NT2/D1 (cell line): ENCODE measurements around the gene MAP7.

Experiments
- DNase-seq: peaks from one replicate; pipeline ENCODE4 v3.0.0-alpha.2; 2011; ENCODE audit warnings: low read depth, low spot score
- H3K27me3 ChIP-seq: 2 replicates; pipeline ENCODE4 v1.6.0; 2011; ENCODE audit warnings: mild to moderate bottlenecking; ENCODE audit not compliant: insufficient read length, insufficient read depth
- H3K36me3 ChIP-seq: 2 replicates; pipeline ENCODE4 v1.6.1; 2011; ENCODE audit warnings: mild to moderate bottlenecking, low read length, mixed read lengths; ENCODE audit not compliant: insufficient read depth, insufficient read length
- H3K4me1 ChIP-seq: 2 replicates; pipeline ENCODE4 v1.5.1; 2011; ENCODE audit not compliant: insufficient read depth, insufficient read length
- H3K4me3 ChIP-seq: 2 replicates; pipeline ENCODE4 v1.5.1; 2011; ENCODE audit warnings: low read depth; ENCODE audit not compliant: insufficient read length
- H3K9ac ChIP-seq: 2 replicates; pipeline ENCODE4 v1.6.0; 2011; ENCODE audit warnings: low read depth; ENCODE audit not compliant: insufficient read length
- H3K9me3 ChIP-seq: 2 replicates; pipeline ENCODE4 v1.5.1; 2011; ENCODE audit warnings: mild to moderate bottlenecking, low read length; ENCODE audit not compliant: insufficient read depth
- SUZ12 ChIP-seq: IDR thresholded peaks from 2 replicates; pipeline ENCODE4 v1.6.1; 2011; ENCODE audit not compliant: insufficient read length, insufficient read depth; ENCODE audit errors: extremely low read depth
- YY1 ChIP-seq: IDR thresholded peaks from 2 replicates; pipeline ENCODE4 v1.6.1; 2011; ENCODE audit not compliant: insufficient read length, insufficient read depth
- ZNF274 ChIP-seq: IDR thresholded peaks from 2 replicates; pipeline ENCODE4 v1.6.1; 2011; ENCODE audit warnings: mild to moderate bottlenecking, low read depth, low read length

MAP7 gene

GRCh38 chr6:136522636-136523035, 27.6 kb downstream of the MAP7 start:
- no peak for DNase-seq
- Histone ChIP-seq H3K9me3 (no peaks in the 10 kb centered on the region), H3K27me3 (no peaks in the 10 kb centered on the region), H3K4me3 (no peak overlapping the region), H3K4me1 (peaks cover 2% of the 10 kb centered on the region), H3K36me3 (no peaks in the 10 kb centered on the region), H3K9ac (no peak overlapping the region)
- no peak for TF ChIP-seq YY1
- TF ChIP-seq ZNF274, result no peak
- TF ChIP-seq SUZ12, result no peak

- no peak for DNase-seq
- Histone ChIP-seq H3K36me3 (no peaks in the 10 kb centered on the region), H3K27me3 (no peaks in the 10 kb centered on the region), H3K4me1 (peaks cover 2% of the 10 kb centered on the region), H3K9me3 (no peaks in the 10 kb centered on the region), H3K4me3 (no peak overlapping the region), H3K9ac (no peak overlapping the region)
- TF ChIP-seq SUZ12, result no peak
- no peak for TF ChIP-seq ZNF274
Measured at GRCh38 chr6:136521911-136522310, 28.3 kb downstream of the MAP7 start.

- Histone ChIP-seq H3K27me3 (no peaks in the 10 kb centered on the region), H3K9me3 (no peaks in the 10 kb centered on the region), H3K4me3 (no peak overlapping the region), H3K4me1 (peaks cover 2% of the 10 kb centered on the region), H3K36me3 (no peaks in the 10 kb centered on the region), H3K9ac (no peak overlapping the region)
- no peak for DNase-seq
- TF ChIP-seq SUZ12, result no peak
- no peak for TF ChIP-seq YY1
- TF ChIP-seq ZNF274, result no peak
Measured at GRCh38 chr6:136521427-136521826, 28.8 kb downstream of the MAP7 start.

- H3K9ac ChIP-seq, result no peak overlapping the region
- DNase-seq, result no peak
- H3K4me3 ChIP-seq, result no peak overlapping the region
- H3K27me3 ChIP-seq, result no peaks in the 10 kb centered on the region
- H3K9me3 ChIP-seq, result no peaks in the 10 kb centered on the region
- peaks cover 2% of the 10 kb centered on the region for H3K4me1 ChIP-seq
- TF ChIP-seq YY1, result no peak
- no peak for TF ChIP-seq ZNF274
- TF ChIP-seq SUZ12, result no peak
- H3K36me3 ChIP-seq, result no peaks in the 10 kb centered on the region
Measured at GRCh38 chr6:136520517-136520916, 29.7 kb downstream of the MAP7 start.

DNA sequence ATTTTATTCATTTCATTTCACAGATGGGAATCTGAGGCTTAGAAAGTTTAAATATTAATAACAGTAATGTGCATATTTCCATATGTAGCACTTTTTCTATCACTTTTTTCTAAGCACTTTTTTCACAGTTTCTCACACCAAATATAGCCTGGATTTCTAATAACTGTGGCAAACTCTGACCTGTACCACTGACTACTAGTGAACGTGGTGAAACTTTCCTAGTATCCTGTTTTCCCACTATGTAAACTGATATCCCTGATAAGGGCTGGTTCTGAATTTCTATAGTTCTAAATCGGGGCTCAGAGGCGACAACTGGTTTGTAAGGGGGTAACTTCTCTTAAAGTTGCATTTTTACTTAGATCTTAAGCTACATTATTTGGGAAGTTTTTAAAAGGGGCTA, 32.6 kb downstream of the MAP7 start:
- Histone ChIP-seq H3K4me1 (no peaks in the 10 kb centered on the region), H3K27me3 (no peaks in the 10 kb centered on the region), H3K9ac (no peak overlapping the region), H3K36me3 (no peaks in the 10 kb centered on the region), H3K4me3 (no peak overlapping the region), H3K9me3 (no peaks in the 10 kb centered on the region)
- DNase-seq, result no peak
- TF ChIP-seq SUZ12 (no peak), ZNF274 (no peak), YY1 (no peak)

DNA sequence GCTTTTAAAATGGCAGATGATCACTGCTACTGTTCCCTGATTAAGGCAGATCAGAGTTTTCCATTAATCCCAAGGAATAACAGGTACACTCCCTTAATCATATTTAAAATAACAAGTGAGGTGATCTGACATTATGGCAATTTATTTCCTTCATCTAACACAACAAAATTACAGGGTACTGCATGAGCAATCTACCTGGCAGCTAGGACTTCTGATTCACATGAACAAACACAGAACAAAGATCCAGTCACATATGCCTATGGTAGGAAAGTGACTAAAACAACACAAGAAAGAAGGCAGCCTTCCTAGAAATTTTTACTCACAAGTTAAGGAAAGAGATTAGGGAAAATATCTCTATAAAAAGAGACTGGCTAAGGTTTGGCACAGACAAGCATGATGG, 33.2 kb downstream of the MAP7 start:
- no peak overlapping the region for H3K9ac ChIP-seq
- no peaks in the 10 kb centered on the region for H3K4me1 ChIP-seq
- TF ChIP-seq SUZ12 (no peak), ZNF274 (no peak), YY1 (no peak)
- H3K4me3 ChIP-seq, result no peak overlapping the region
- no peaks in the 10 kb centered on the region for H3K36me3 ChIP-seq
- DNase-seq, result no peak
- no peaks in the 10 kb centered on the region for H3K27me3 ChIP-seq
- no peaks in the 10 kb centered on the region for H3K9me3 ChIP-seq

DNA sequence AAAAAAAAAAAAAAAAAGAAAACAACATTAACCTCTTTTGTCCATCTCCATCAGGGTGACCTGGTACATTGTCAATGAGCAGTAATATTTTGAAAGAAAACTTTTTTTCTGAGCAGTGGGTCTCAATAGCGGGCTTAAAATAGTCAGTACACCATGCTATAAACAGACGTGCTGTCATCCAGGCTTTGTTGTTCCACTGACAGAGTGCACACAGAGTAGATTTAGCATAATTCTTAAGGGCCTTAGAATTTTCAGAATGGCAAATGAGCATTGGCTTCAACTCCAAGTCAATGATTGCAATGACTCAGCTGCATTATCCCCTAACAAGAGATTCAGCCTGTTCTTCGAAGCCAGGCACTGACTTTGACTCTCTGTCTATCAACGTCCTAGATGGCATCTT, 35.6 kb downstream of the MAP7 start:
- Histone ChIP-seq H3K27me3 (no peaks in the 10 kb centered on the region), H3K4me1 (no peaks in the 10 kb centered on the region), H3K4me3 (no peak overlapping the region), H3K9me3 (no peaks in the 10 kb centered on the region), H3K36me3 (no peaks in the 10 kb centered on the region), H3K9ac (no peak overlapping the region)
- no peak for TF ChIP-seq SUZ12
- no peak for TF ChIP-seq ZNF274
- no peak for TF ChIP-seq YY1
- DNase-seq, result no peak

DNA sequence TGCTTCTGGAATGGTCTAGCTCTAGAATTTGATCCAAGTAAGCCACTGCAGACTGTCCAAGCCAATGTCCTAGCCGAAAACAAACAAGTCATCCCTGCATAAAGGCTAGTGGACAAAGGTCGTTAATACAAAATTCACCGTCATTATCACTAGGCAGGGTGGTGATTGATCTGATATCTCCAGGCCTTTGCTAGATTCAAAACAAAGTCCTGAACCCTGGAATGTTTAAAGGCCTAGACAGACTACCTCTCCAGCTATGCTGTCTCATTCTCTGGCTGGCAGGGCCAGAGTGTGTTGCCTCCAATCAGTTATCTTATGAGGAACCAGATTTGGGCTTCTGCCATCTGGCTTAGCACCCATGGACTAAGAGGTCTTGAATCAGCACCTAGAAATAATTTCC, 38.3 kb downstream of the MAP7 start:
- H3K9me3 ChIP-seq, result no peaks in the 10 kb centered on the region
- no peak overlapping the region for H3K9ac ChIP-seq
- no peaks in the 10 kb centered on the region for H3K4me1 ChIP-seq
- H3K36me3 ChIP-seq, result no peaks in the 10 kb centered on the region
- TF ChIP-seq YY1 (no peak), SUZ12 (no peak)
- H3K4me3 ChIP-seq, result no peak overlapping the region
- DNase-seq, result no peak
- H3K27me3 ChIP-seq, result no peaks in the 10 kb centered on the region
